Amniotic stem cell (primary cell): ENCODE data around the gene FXYD2.
"Not testable (repeated sequence)": the region's sequence is repeated elsewhere in the genome, so short reads cannot be mapped to it uniquely, and the experiment has no call there.

Experiments used
- DNase-seq: peaks from one replicate; lab custom pipeline; 2025; lab: John Stamatoyannopoulos, UW

Gene FXYD2

DNA sequence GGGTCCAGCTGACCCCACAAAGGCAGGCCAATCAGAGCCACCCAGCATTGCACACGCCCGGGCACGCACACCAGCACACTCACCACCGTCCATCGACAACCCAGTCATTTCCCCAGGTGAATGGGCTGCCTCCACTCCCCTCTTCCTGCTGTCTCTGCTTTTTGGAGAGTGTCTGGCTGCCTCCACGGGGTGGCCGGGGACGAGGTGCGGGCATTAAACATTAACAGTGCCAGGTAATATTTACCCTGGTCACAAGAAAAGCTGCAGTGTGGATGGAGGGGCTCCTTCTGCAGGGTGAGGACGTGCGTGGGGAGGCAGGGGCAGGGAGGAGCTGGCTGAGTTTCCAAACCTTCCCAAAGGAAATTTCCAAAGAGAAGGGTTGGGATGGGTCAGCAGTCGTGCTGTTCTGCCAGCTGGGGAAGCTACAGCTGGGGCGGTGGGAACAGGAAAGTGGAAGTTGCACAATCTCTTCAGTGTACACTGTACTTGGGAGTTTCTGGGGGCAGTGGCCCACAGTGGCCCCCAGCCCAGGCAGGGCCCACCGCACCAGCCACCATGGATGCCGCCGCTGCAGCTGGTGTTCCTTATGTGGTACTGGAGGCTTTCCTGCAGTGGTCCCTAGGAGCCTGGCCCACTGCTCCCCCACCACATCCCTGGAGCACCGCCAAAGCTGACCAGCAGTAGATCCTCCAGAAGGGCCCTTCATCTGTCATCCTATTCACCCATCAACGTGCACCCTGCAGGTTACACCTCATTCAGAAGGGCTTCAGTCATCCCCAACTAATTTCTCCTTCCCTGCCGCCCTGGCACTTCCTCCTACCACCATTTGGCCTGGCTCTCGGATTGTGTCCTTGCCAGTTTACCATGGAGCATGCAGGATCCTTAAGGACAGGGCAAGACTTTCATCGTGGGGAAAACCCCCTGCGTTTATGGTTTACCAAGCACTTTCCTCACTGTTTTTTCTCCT lies at the start of gene FXYD2:
Gene FXYD2, minus strand, starts transcription at position 174 of the 967 bp plus-strand sequence. Its CDS starts 66 bp downstream, at position 108.
- no peak for DNase-seq

DNA sequence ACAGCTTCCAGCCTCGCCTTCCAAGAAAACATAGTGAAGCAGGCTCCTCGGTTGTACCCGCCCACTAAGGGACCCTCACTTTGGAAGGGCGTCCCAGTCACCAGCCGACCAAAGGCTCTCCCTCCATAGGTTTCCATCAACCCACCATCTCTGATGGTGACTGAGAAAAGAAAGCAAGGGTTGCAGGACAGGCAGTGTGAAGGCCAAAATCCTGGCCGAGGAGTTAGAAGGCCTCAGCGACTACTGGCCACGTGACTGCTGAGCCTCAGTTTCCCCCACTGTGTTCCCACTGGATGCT lies 49.2 kb upstream of the FXYD2 start:
- no peak for DNase-seq

DNA sequence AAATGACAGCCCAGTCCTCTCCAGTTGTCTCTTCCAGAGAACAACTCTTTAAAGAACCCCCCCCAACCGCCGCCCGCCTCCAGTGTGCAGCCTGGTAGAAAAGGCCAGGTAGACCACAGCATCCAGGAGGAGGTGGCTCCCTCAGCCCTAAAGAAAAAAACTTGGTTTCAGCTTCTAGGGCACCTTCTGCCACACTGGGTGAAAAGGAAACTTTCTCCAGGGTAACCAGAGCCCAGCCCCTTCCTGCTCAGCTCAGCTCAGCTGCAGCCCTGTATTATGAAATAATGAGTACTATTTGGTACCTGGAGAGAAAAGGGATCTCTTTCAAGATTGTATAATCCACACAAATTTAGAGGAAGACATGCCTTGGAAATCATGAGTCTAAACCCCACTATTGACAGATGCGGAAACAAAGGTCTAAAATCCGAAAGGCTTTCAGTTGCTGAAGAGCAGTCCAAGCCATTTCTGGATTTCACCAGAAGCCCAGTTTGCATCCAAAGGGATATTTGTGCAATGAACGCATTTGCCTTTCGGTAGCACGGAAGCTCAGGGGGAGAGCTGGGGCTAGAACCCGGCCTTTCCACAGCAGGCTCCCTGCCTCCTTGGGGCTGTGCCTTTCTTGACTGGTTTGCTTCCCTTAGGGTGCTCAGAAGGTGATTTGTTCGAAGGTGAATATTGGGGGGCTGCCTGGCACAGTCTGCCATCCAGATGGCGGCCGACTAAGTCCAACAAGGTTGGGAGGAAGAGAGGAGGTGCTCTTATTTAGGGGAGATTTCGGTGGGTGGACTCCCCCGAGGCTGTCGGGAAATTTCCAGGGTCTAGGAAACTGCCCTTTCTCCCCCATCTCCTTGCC lies 48.7 kb upstream of the FXYD2 start:
- no peak for DNase-seq

DNA sequence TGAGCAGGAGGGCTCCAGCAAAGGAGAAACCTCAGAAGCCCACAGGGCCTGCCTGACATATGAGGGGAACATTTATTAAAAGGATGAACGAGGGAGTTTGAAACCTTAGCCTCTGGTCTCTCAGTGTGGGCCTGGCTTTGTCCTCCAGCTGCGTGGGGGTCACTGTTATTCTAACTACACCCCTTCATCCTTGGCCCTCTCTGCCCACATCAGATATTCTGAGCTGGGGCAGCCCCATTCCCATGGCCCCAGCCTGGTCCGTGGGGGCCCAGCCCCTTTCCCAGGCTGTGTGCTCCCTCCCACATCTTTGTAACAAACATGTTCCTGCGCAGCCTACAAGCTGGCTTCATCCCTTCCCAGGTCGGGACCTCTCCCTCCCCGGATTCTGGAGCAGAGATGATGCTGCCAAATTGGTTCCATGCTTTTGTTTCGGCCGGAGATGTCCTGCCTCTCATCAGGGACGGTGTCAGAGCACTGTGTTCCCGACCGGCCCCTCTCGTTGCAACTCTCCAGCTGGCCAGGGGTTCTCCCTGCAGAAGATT lies 47.9 kb upstream of the FXYD2 start:
- DNase-seq: no peak

DNA sequence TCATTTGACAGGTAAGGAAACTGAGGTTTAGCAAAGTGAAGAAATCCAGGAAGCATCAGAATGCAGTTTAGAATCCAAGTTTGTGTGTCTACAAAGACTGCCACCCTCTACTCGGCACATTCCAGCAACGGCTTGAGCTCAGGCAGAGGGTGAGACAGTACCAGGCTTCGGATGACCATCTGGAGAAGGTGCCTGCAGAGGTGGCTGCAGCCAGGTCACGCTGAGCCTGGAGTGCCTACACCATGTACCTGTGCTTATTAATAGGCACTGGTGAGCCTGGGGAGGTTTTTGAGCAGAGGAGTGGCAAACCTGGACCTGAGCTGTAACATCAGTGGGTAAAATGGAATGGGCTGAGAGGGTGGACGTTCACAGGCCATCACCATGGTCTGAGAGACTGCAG lies 47.2 kb upstream of the FXYD2 start:
- DNase-seq: no peak

DNA sequence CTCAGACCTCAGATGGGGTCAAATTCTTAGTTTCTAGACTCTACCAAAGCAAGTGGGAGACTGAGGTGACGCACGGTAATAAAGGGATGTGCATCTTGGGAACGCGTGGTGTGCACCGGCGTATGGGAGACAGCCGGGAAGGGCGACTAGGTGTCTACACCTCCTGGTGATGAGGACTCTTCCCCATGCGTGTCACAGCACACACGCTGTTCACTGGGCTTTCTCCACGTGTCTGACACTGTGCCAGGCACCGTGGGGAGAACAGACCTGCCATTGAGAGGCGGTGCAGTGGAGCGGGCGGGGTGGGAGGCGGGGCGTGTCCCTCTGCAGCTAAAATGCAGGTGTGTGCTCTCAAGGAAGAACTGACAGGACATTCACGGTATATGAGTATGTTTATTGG lies 46.6 kb upstream of the FXYD2 start:
- DNase-seq: no peak

DNA sequence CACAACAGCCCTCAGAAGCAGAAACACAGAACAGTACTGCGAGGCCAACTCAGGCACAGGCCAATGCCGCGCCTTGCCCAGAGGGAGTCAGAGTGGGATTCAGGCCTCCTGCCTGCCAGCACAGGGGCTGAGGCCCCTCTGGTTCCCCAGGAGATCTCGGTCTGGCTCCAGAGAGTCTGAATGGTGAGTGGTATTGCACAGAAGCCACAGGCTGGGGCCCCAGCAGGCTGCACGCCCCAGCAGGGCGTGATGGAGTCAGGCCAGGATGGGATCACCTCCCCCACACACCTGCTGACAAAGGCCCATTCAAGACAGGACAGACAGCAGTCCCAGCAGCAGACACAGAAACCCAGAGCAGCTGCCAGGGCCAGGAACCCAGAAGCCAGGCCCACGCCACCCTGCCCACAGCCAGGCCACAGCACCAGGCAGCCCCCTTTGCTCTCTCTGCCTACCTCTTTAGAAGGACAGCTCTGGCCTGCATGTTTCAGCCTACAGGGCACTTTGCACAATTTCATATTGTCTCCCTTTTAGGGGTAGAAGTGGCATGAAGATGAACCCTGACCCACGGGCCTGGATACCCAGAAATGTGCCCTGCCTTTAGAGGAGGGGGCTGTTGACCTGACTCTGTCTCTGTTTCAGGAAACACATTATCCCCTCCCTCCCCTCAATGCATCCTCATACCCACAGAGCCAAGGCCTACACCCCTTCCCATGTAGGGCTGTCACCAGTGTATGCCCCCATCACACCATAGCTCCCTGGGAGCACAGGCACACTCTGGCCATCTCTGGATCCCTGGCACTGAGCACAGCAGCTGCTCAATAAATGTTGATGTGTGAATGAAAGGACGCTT lies 45.8 kb upstream of the FXYD2 start:
- no peak for DNase-seq

DNA sequence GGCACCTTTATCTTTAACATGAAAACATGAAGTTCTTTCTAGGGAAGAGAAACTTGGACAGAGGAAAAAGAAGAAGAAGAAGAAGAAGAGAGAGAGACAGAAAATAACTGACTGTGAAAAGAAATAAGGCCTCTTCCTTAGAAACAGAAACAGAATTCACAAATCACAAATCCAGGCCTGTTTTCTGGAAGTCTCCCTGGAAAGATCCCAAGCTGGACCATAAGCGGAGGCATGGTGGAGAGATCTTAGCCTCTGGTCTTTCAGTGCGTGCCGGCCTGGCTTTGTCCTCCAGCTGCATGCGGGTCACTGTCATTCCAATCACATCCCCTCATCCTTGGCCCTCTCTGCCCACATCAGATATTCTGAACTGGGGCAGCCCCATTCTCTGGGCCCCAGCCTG lies 45.1 kb upstream of the FXYD2 start:
- no peak for DNase-seq

DNA sequence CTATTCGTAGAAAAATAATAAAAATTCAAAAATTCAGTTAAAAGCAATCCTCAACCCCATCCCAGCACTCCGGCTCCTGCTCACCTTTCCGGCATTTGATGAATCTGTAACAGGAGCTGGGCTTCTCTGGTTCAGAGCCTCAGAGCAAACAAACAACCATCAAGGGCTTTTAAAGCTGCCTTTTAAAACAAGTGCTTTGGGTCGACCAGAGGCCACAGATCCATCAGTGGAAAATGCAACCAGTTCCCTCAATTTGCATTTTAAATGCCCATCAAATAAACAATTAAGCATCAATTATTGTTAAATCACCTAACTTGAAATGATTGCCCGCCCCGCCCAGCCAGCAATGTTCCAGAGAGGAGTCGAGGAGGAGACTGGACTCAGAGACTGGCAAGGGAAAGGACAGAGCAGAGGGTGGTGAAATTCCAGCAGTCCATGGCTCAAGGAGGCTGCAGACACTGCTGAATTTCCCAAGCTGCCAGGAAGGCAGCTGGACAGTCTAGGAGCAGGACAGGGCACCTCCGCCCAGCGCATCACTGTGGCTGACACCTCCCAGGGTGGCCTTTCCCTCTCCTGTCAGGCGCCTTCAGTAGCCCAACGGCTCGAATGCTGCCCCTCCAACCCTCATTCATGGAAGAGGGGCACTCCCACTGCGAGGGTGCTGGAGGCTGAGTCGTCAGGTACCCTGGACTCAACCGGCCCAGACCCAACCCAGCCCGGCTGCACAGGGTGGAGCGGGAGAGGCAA lies 44.4 kb upstream of the FXYD2 start:
- DNase-seq: no peak

DNA sequence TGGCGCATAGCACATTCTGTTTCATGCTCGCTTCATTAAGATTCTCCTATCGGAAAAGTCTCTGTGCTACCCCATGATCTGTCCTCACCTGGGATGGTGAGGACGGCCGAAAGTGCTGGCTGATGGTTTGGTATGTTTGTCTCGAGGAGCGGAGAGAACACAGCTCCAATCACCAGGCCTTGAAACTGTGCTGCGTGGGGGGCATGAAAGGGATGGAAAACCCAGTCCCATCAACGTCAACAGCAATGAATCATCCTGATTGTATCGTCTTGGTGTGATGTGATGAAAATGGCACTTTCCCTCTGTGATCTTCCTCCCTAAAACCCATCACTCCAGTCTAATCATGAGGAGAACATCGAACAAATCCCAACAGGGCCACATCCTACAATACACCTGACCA lies 43.5 kb upstream of the FXYD2 start:
- DNase-seq: no peak

DNA sequence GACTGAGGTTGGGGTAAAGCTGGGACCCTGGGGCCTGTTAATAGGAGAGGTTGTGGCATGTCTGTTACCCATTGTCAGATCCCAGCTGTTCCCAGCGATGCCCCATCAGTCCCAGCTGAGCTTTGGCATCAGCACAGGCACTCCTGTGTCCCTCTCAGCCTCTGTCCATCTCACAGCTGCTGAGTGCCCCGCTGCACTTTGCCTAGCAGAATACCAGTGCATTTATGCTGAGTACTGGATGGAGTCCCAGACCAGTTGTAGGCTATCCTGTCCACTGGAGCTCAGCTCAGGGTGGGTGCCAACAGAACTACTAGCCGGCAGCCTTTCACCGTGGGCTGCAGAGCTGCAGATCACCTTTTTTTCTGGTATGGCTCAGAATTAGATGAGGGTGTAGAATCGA lies 42.0 kb upstream of the FXYD2 start:
- no peak for DNase-seq

DNA sequence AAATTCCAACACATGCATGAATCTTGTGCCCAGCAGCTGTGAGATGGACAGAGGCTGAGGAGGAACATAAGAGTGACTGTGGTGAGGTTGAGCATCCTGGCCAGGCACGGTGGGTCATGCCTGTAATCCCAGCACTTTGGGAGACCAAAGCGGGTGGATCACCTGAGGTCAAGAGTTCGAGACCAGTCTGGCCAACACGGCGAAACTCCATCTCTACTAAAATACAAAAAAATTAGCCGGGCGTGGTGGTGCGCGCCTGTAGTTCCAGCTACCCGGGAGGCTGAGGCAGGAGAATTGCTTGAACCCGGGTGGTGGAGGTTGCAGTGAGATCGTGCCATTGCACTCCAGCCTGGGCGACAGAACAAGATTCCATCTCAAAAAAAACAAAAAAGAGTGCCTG lies 41.0 kb upstream of the FXYD2 start:
- not testable (repeated sequence) for DNase-seq

DNA sequence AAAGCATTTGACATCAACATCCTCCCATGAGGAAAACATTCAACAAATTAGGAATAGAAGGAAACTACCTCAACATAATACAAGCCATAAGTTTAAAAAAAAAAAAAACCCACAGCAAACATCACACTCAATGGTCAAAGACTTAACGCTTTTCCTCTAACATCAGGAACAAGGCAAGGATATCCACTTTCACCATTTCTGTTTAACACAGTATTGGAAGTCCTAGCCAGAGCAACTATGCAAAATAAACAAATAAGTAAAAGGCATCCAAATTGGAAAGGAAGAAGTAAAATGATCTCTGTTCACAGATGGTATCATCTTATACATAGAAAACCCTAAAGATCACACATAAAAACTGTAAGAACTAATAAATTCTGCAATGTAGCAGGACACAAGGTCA lies 38.8 kb upstream of the FXYD2 start:
- no peak for DNase-seq

DNA sequence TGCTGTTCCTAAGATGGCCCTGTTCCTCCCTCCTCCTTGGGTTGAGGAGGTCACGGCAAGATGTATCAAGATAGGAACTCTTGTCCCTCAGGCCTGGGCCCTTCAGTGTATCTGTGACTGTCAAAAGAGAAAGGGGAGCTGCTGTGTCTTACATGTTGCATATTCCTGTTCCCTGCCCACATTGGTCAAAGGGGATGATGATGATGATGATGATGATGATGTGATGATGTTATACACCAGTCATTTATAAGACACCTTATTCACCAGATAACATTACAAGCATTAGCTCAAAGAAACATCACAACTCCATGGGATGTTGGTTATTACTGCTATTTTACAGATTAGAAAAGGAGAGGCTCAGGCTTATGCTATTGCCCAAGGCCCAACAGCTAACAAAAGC lies 38.2 kb upstream of the FXYD2 start:
- DNase-seq: no peak

DNA sequence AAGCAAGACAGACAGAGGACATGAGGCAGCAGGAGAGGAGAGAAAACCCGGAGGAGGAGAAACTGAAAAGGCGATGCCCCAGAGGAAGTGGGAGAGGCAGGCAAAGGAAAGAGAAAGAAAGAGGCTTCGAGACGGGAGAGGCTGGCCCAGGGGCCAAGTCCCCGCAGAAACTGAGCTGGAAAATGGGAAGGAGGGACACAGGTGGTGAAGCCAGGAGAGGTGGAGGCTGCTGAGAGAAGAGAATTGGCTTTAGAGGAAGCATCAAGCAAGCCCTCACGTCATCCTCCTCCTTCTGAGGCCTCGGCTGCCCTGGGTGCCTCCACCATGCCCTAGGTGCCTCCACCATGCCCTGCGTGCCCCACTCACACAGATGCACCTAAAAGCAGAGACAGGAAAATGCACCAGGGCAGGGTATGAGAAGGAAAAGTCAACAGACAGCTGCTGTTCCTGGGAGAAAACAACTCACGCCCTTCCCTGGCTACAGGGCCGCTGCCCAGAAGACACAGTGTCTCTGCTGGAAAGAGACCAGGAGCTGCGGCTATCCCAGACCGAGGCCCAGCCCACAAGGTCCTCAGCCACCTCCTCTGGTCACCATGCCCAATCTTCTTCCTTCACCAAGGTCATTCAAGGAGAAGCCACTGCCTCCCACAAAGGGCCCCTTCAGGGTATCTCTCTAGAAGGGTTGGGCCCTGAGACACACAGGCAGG lies 37.6 kb upstream of the FXYD2 start:
- no peak for DNase-seq

DNA sequence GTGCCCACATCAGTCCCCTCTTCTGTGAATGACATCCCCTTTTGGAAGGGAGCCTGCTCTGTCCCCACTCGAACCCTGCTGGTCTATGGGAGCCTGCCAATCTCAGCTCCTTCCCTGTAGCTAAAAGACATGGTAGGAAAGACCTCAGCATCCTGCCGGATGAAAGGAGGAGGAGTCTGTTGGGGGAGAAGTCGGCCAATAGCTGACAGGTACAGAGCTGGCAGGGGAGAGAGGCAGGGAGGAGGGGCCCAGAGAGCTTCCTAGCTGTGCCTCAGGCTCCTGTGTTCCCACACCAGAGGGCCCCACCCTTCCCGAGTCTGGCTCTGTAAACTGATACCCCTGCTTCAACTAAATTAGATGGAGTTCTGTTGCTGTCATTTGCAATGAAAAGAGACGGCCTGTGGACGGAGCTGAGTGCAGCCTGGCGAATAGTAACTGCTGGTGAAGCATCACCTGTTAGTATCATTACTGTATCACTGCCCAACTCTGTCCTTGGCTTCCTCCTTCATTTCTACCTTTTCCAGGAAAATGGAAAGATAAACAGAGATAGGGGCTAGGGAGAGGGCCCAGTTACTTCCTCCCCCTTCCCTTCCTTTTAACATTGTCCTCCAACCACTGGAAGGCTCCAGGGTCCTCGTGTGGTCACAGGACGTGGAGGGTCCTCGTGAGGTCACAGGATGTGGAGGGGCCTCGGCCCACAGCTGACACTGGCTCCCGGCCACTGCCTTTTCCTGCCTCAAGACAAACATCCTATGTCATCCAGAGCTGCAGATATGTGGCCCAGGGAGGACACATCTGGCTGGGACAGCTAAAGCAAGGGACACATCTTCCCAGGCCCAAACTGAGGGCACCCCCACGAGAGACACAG lies 36.8 kb upstream of the FXYD2 start:
- DNase-seq: no peak

DNA sequence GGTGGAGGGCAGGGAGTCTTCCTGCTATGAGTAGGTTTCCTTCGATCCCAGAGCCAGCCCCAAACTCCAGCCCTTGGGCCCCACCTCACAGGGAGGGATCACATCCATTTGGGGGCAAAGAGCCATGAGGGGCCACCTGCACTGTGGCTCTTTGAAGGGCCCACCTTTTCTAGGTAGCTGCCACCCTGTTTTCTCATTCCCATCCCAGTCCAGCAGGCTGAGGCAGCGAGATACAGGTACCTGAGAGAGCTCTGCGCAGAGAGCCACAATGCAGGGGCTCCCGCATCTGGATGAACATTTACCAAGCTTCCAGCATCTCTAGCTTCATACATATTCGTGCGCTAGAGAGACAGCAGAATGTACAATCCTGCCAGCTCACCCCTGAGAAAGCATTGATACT lies 35.6 kb upstream of the FXYD2 start:
- no peak for DNase-seq

DNA sequence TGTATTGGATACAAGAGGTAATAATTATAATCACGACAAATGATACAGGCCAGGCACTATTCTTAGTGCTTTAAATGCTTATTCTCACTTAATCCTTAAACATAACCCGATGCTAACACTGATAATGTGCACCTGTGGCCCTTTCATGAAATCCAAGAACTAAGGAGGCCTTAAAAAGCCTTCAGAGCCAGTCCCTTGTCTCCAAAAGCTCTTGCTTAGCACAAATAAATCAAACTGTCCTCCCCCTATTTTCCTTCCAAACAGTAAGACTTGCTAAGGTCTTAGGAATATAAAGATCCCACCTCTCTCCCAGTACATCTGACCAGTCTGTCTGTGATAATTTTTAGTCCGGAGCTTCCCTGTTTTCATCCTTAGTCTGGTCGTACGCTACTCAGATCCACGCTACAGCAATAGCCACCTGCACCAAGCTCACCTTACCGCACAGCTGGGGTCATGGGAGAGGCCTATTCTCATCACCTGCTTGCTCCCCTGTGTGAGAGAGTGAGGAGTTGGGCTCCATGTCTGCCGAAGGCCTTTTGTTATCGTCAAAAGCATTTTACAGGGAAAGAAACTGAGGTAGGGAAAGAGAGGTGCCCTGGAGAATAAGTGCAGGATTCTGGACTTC lies 35.1 kb upstream of the FXYD2 start:
- DNase-seq: no peak

DNA sequence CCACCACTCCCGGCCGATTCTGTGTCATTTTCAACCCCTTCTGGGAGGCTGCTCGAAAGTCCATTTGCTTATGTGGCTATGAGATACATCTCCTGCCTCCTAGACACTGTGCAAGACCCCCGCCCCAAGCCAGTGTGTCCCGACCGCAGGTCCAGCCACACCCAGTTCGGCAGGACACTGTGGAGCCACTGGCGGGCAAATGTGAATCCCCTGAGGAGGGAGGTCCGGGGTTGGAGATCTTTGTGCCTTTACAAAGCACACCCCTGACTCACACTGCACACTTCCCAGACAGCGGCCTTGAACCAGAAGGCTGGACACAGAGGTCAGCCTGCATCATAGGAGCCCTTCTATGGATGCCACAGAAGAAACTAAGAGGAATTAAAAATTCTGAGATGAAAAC lies 34.5 kb upstream of the FXYD2 start:
- no peak for DNase-seq
